Activated T-cell treated with anti-CD3 and anti-CD28 coated beads for 1 hour (primary cell): Measurements from ENCODE around the gene TFCP2L1.
"Not testable (repeated sequence)": the region's sequence is repeated elsewhere in the genome, so short reads cannot be mapped to it uniquely, and the experiment has no call there.

Source experiments
- DNase-seq: peaks from one replicate; pipeline ENCODE4 v3.0.0-alpha.2; 2020; ENCODE audit warnings: low read depth

The TFCP2L1 gene

DNA sequence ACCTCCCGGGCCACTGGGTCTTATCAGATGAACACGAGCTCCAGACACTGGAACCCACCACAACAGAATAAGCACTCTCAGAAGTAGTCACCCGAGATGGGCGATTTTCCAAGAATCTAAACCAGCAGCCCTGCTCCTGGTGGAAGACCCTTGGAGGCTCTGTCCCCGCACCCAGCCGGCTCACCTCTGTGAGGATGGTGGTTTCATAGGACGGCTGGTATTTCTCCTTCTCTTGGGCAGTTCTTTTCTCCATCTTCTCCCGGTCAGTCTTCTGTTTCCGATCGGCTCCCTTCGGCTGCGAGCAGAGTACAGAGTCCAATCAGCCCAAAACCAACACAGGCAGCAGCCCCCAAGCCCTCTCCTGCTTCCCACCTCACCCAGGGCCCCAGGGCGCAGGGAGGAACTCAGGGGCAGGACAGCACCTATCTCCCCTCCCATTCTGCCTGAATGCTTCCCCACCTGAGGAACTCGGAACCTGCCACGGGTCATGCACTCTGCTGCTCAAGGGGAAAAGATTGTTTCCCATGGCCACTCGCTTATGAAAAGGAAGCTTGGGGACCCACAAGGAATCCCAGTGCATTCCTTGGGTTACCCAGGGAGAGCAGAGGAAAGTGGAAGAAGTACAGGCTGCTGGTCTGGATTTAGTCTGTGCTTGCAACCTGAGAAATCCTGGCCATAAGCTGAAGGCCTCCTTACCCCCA is 42.7 kb downstream of the TFCP2L1 start:
- no peak for DNase-seq

DNA sequence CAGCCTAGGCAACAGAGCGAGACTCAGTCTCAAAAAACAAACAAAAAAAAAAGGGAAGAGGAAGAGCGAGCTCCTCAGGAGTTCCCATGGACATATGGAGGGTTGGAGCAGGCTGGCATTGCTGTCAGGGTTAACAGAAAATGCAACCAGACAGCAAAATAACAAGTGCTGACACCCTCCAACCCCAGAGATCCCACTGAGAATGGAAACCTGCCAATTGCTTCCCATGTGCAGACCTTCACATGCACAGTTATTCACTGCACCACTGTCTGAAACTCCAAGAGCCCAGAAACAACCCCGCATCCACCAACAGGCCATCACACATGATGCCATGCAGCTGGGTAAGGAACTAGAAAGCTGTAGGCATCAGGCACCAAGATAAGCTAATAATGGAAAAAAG is 43.5 kb downstream of the TFCP2L1 start:
- no peak for DNase-seq

DNA sequence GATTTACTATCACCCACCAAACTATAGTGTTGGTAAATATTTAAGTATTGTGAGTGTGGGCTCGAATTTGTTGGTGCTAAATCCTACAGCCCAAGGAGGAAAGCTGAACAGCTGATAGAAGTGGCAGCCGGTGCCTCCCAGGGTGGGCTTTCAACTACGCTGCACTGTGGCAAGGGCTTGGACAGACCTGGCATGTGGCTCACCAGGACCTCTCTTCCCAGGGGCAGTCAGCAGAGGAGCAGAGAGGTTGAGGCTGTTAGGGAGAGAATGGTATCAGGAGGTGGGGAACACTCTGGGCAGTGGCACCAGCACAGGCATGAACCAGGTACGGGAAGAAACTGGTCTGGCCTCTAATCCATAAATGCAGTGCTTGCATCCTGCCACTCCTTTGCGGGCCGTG is 44.6 kb downstream of the TFCP2L1 start:
- no peak for DNase-seq

DNA sequence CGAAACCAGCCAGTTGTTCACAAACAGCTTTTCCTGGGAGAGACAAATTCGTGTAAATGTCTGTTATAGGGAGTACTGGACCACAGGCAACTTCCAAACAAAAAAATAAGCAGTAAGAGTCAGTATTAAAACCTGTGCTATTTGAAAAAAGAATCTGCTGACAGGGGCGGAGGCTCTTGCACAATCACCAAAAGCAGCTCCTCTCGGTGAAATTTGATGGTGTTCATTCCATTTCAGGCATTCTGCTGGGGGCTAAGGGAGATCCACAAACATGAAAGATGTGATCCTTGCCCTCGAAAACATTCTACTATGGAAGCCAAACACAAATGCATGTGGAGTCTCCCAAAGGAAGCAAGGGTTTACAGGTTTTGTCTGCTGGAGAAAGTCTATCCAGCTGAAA is 45.0 kb downstream of the TFCP2L1 start:
- DNase-seq = no peak

DNA sequence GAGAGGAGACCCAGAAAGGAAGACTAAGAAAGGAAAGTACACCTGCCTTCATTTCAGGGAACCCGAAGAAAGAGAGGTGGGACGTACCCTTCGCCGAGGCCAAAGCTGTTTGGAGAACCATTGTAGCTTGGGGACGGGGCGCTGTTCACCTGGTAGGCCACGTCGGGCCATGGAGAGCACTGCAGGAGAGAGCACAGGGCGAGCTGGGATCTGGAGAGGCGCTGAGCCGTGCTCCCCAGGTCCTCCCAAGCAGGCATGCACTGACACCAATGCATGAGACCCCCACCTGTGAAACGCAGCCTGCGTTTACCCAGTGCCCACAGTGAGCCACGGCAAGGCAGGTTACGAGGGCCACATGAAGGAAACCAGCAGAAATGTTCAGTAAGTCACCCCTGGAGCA is 45.5 kb downstream of the TFCP2L1 start:
- no peak for DNase-seq

DNA sequence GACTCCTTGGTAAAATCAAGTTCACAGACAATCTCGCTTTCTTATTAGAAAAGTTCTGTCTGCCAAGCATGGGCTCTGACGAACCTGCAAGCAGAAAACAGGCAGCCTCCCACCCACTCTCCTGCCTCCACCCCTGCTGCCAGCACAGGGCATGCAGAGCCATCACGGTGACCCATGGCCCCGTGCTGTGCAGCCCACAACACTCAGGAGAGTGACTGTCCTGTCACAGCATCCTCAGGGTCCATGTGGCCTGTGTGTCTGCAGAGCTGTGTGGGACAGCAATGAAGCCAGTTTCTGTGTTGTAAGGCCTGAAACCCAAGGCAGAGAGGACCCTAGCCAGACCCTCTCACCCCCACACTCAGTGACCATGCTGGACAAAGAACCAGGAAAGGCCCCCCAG is 46.2 kb downstream of the TFCP2L1 start:
- no peak for DNase-seq

DNA sequence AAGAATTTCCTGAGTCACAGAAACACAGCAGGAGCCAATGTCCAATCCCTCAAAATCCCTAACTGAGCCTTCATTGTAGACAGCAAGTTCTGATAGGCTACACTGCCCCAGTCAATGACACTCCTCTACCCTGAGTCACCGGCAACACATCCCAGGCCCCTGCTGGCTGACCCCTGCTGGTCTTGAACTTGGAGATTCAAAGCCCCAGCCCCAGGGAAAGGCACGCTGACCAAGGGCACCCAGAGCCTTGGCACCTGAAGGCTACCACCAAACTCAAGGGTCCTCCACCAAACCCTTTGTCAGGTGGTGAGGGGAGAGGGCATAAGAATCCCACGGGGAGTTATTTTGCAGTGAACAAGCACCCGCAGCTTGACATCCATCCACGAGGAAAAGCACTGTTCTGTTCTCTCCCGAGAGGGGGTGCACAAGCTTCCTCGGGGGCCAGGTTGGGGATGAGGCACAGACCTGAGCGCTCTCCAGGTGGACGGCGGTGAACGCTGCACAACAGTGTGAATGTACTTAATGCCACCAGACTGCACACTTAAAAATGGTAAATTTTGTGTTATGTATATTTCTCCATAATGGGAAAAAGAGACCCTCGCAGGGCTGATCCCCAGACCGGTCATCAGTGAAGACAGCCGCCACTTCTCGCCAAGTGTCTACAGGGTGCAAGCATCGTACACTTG is 46.9 kb downstream of the TFCP2L1 start:
- no peak for DNase-seq

DNA sequence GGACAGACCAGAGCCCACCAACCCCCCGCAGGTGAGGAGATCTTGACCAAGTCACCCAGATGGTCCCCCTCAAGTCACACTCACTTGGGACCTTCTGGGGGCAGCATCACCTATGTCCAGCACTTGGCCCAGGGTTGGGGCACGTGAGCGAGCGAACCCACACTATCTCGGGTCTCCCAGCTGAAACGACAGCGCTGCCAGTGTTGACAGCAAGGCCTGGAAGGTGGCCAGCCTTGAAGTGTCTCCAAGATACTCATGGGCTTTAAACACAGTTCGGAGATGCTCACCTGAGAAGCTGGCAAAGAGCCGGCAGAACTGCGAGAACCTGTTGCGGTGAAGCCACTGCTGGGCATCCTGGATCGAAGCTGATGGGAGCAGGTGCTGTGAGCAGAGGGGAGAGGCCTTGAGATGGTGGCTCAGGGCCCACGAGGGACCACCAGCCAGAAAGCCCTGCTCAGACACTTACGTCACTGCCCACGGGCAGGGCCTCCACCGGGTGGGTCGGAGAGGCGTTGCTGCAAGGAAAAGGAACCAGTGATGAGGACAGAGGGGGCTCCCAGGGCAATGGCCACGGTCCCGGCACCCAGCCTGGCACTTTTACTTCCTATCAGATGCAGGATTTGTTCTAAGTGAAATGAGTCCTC is 47.5 kb downstream of the TFCP2L1 start:
- DNase-seq = no peak

DNA sequence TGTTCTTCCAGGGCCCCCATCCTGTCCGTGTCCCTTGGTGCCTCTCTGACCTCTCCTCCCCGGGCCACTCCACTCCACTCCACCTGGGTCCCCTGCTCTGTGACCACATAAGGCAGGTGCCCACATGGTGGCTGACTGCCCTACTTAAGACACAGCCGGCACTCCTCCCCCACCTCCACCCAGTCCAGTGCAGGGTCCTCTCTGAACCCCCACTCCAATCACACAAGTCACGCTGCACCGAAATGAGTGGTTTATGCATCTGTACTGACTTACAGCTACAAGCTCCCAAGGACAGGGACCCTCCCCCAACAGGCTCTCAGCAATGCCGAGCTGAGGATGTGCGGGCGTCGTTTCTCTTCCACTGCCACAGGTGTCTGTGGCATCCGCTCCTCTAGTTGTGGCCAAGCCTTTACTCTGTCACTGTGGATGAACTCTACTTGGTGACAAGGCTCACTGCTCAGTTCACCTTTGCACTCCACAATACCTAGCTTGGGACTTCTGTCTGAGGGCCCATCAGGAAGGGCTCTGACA is 48.3 kb downstream of the TFCP2L1 start:
- DNase-seq = no peak

DNA sequence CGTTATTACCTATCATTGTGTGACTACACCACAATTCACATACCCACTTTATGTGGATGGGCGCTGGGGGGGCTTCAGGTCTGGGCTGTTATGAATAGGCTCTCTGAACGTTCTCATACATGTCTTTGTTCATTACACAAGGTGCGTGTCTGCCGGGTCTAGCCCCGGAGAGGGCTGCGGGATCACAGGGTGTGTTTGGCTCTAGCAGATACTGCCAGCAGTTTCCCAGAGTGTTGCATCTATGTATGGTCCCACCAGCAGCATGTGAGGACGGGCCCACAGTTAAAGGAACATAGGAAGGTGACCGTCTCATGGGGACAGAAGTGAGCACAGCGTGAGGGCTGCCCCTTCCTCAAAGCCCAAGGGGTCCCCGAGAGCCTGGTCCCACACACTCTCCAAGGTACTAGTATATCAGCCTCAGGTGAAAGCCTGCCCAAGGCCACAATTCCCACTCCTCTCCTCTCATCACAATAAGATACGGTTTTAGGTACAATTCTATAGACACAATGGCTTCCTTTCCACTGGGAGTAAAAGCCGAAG is 48.8 kb downstream of the TFCP2L1 start:
- DNase-seq = no peak

DNA sequence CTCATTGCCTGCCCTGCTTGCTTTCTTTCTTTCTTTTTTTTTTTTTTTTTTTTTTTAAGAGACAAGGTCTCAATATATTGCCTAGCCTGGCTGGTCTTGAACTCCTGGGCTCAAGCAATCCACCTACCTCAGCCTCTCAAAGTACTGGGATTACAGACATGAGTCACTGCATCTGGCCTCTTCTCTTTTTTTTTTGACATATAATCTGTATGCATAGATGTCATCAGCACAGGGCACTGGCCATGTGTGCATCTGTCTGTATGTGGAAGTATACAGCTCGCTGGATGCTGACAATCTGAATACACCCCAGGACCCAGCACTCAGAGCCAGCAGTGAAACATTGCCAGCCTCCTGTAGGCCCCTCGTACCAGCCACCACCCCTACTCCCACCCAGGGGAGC is 49.5 kb downstream of the TFCP2L1 start:
- DNase-seq = no peak

DNA sequence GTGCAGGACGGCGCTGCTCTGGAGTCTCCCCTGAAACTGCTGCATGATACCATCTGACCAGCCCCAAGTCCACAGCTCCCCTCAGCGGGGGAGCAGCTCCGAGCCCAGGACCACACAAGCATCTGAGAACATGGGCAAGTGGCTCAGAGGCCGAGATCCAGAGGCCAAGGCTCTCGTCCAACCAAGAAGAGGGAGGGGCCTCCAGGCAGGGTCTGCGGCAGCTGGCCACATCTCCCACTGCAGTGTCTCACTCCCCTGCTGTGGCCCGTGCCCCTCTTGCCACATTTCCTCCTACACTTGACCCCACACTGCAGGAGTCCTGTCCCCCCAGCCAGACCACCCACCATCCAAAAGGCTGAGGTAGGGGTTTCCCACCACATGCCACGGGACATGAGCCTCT is 50.2 kb downstream of the TFCP2L1 start:
- no peak for DNase-seq

DNA sequence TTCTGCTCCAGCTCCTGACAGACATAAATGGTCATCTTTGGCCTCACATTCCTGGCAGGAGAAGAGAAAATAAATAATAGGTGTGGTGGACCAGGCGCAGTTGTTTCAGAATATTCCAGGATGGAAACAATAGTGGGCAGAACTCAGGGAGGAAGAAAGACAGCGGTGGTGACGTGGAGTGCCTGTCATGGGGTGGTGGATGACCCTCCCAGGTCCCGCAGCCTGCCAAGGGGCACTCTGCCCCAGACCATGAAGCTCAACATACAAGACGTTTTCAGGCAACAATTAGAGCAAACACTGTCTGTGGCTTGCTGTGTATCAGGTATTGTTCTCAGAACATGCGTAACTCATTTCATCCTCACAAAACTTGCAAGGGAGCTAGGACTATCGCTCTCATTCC is 50.9 kb downstream of the TFCP2L1 start:
- no peak for DNase-seq

DNA sequence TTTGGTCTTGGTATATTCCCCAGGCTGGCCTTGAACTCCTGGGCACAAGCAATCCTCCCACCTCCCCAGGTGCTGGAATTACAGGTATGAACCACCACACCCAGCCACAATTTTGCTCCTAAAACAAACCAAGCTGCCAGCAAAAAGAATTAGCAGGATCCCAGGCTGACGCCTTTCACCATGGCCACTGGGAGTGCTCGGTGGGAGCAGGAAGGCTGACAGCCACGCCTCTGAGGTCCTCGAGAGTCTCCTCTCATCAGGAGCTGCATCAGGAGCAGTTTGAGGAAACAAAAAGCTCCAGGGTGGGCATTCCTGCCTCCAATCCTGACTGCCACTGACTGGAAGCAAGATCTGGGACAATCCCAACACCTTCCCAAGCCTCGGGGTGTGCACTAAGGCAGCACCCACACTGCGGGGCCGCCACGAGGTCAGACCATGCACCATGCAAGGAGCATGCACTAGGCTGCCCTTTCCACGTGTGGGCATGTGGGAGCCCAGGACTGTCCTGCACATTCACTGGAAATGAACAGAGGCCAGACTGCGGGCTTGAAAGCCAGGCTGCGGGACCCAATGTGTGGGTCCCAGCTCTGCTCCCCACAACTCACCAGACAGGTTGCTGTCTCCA is 51.4 kb downstream of the TFCP2L1 start:
- no peak for DNase-seq

DNA sequence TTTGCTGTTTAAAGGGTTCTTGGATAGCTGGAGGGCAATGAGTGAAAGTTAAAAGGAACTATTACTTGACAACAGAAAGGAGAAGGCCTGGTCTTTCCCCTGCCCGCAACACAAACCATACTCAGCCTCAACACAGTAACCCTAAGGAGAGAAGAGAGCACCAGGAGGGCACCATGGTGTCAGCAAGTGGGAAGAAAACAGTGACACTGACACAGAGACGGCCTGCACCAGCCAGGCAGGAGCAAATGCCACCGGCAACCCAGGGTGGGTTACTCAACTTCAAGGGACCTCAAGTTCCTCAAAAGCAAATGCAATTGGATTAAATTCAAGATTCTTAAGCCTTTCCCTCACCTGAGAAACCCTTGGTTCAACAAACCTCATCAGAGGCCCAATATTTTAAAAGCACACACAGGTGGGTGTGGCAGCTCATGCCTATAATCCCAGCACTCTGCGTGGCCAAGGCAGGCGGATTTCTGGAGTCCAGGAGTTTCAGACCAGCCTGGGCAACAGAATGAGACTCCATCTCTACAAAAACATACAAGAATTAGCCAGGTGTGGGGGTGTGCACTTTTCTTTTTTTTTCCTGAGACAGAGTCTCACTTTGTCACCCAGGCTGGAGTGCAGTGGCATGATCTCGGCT is 52.3 kb downstream of the TFCP2L1 start:
- no peak for DNase-seq

DNA sequence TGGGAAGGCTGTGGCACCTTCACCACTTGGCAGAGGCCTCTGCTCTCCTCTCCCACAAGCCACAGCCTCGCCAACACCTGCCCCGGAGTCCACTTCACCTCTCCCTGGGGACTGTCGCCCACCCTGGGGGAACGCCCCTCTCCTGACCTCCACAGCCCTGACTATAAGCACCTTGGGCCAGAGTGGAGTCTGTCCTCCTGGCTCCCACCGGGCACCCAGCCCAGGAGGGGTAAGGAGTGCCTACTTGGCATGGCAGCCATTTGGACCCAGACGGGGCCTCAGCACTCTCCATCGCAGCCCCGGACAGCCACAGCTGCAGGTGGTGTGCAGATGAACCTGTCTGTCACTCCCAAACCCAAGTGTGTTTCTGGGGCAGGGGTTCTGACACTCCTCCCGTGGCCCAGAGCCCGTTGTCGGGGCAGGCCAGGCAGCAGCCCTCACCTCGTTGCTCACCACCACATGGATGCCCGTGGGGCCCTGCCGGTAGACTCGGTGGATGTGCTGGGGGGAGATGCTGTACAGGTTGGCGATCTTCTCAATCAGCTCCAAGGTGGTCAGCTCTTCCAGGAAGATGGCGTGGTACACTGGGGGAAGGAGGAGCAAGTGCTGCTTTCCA is 53.5 kb downstream of the TFCP2L1 start:
- DNase-seq = no peak

DNA sequence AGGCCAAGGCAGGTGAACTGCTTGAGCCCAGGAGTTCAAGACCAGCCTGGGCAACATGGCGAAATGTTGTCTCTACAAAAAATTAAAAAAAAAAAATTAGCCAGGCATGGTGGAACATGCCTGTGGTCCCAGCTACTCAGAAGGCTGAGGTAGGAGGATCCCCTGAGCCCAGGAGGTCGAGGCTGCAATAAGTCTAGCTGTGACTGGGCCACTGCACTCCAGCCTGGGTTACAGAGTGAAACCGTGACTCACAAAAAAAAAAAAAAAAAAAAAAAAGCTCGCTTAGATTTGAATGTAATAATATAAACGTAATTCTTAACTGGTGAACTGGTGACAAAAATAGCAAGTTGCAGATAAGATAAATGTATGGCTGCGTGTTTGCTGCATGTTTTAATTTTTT is 56.5 kb downstream of the TFCP2L1 start:
- DNase-seq = no peak

DNA sequence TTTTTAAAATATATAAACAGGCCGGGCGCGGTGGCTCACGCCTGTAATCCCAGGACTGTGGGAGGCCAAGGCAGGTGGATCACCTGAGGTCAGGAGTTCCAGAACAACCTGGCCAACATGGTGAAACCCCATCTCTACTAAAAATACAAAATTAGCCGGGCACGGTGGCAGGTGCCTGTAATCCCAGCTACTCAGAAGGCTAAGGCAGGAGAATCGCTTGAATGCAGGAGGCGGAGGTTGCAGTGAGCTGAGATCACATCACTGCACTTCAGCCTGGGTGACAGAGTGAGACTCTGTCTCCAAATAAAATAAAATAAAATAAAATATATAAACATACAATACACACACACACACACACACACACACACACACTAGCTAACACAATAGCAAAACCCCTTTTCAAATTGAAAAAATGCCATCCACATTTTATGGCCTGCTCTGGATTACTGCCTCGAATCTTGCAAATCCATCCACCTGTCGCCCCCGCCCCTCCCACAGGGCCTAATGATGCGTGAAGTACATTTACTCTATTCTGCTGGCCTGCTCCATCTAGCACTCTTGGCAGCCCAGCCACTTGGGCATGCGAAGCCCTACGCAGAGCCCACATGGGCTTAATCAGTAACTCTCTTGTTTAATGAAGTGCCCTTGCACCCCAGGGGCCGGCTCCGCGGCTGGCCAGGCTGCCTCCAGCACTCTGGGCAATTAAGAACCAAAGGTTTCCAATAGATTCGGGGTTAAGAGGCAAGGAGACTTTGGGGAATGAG is 57.4 kb downstream of the TFCP2L1 start:
- DNase-seq = not testable (repeated sequence)

DNA sequence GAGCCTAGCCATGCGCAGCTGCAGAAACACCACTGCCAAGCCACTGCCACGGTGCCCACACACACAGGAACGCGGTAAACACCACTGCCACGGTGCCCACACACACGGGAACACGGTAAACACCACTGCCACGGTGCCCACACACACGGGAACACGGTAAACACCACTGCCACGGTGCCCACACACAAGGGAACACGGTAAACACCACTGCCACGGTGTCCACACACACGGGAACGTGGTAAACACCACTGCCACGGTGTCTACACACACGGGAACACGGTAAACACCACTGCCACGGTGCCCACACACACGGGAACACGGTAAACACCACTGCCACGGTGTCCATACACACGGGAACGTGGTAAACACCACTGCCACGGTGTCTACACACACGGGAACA is 59.3 kb downstream of the TFCP2L1 start:
- DNase-seq = not testable (repeated sequence)

DNA sequence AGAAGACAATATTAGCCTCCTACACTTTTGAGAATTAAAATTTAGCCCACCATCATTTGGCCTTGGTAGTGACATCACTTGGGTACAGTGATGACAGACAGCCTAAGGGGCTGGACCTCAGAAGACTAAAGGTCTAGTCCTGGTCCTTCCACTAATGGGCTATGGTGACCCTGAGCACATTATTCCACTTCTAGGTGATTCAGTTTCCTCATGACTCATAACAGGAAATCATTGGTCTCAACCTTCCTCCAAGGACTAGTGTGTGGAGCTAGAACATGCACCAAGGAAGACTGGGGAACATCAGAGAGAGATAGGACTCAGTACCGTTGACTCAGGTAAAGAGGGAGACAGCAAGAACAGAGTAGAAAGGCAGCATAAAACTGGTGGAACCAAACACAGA is 64.0 kb downstream of the TFCP2L1 start:
- DNase-seq = no peak

DNA sequence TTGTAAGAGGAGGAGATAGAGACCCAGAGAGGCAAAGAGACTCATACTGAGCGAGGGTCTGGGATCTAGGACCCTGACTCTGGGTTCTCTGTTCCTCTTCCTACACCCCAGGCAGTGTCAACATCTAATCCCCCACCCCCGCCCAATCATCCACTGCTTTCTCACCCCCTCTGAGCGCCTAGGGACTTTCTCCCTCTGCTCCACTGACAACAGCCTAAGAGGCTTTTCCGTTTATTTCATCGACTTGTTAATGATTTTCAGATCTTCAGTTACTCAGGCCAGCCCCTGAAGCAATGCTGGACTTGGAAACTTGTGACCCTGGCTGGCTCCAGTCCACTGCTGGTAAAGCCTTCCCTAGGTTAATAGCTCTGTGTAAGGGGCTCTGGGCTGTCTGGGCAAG is 65.1 kb downstream of the TFCP2L1 start:
- DNase-seq = no peak
